Measurements from ENCODE around the gene ODF4.
"Not testable (repeated sequence)": the region's sequence is repeated elsewhere in the genome, so short reads cannot be mapped to it uniquely, and the experiment has no call there.

ODF4 gene

GRCh38 chr17:8326511-8327302, 12.9 kb upstream of the ODF4 start:
- DNase-seq (ENCODE audit: low spot score), result no peak

- no peak for DNase-seq (ENCODE audit: low spot score)
Observed at GRCh38 chr17:8327303-8327649, 12.4 kb upstream of the ODF4 start.

- DNase-seq (ENCODE audit: low spot score), result no peak
Observed at GRCh38 chr17:8332128-8332527, 7.5 kb upstream of the ODF4 start.

GRCh38 chr17:8332688-8333087, 7.0 kb upstream of the ODF4 start:
- DNase-seq (ENCODE audit: low spot score), result no peak

GRCh38 chr17:8333281-8333680, 6.4 kb upstream of the ODF4 start:
- no peak for DNase-seq (ENCODE audit: low spot score)

- DNase-seq (ENCODE audit: low spot score), result no peak
Observed at GRCh38 chr17:8337802-8338752, 1.6 kb upstream of the ODF4 start.

- DNase-seq (ENCODE audit: low spot score), result no peak
Observed at GRCh38 chr17:8338753-8339140, 893 bp upstream of the ODF4 start.

- no peak for DNase-seq (ENCODE audit: low spot score)
Observed at GRCh38 chr17:8341456-8341855, 1.8 kb downstream of the ODF4 start.

GRCh38 chr17:8345052-8345690, 5.5 kb downstream of the ODF4 start:
- no peak for DNase-seq (ENCODE audit: low spot score)

GRCh38 chr17:8345951-8346665, 6.5 kb downstream of the ODF4 start:
- no peak for DNase-seq (ENCODE audit: low spot score)

- not testable (repeated sequence) for DNase-seq (ENCODE audit: low spot score)
Observed at GRCh38 chr17:8347001-8347400, 7.4 kb downstream of the ODF4 start.

GRCh38 chr17:8350339-8350738, 10.7 kb downstream of the ODF4 start:
- no peak for DNase-seq (ENCODE audit: low spot score)

- no peak for DNase-seq (ENCODE audit: low spot score)
Observed at GRCh38 chr17:8353736-8354135, 14.1 kb downstream of the ODF4 start.

GRCh38 chr17:8354236-8354635, 14.6 kb downstream of the ODF4 start:
- DNase-seq (ENCODE audit: low spot score), result no peak

- DNase-seq (ENCODE audit: low spot score), result no peak
Observed at GRCh38 chr17:8357910-8358309, 18.3 kb downstream of the ODF4 start.

GRCh38 chr17:8359769-8360168, 20.1 kb downstream of the ODF4 start:
- no peak for DNase-seq (ENCODE audit: low spot score)

GRCh38 chr17:8360260-8360659, 20.6 kb downstream of the ODF4 start:
- DNase-seq (ENCODE audit: low spot score), result no peak

- no peak for DNase-seq (ENCODE audit: low spot score)
Observed at GRCh38 chr17:8360751-8361150, 21.1 kb downstream of the ODF4 start.

GRCh38 chr17:8362651-8363332, 23.2 kb downstream of the ODF4 start:
- DNase-seq (ENCODE audit: low spot score), result no peak

GRCh38 chr17:8365143-8365542, 25.5 kb downstream of the ODF4 start:
- DNase-seq (ENCODE audit: low spot score), result no peak

GRCh38 chr17:8366231-8366630, 26.6 kb downstream of the ODF4 start:
- DNase-seq (ENCODE audit: low spot score), result no peak

GRCh38 chr17:8368193-8368592, 28.6 kb downstream of the ODF4 start:
- DNase-seq (ENCODE audit: low spot score), result no peak
